ENCODE results near the gene KCNH1. TPM values are rescaled to one million over a fixed set of nuclear protein-coding genes. Genes with fewer than 3 reads are reported as not detected.

The KCNH1 gene
- total and polyA plus RNA-seq, 8 donors = 0.04 to 0.54 (median 0.13) TPM

GRCh38 chr1:210657806-210658205 lies 476.1 kb downstream of the KCNH1 start:
- H3K36me3 ChIP-seq = no peaks in the 10 kb centered on the region
- no peak overlapping the region for H3K27ac ChIP-seq
- no peaks in the 10 kb centered on the region for H3K4me1 ChIP-seq
- no peaks in the 10 kb centered on the region for H3K27me3 ChIP-seq
- intact Hi-C loops (cut with DNase I) = no loop called here
- H3K4me3 ChIP-seq = no peak overlapping the region
- DNase-seq (no peak), ATAC-seq (no peak)
- no peaks in the 10 kb centered on the region for H3K9me3 ChIP-seq
- TF ChIP-seq CTCF (IDR thresholded peaks at IDR 0.05) = no peak

GRCh38 chr1:210655511-210655910 lies 478.4 kb downstream of the KCNH1 start:
- ATAC-seq = no peak
- H3K4me3 ChIP-seq = no peak overlapping the region
- no peak for TF ChIP-seq CTCF (IDR thresholded peaks at IDR 0.05)

GRCh38 chr1:210654176-210654981 lies 479.6 kb downstream of the KCNH1 start:
- no peaks in the 10 kb centered on the region for H3K4me1 ChIP-seq
- H3K9me3 ChIP-seq = no peaks in the 10 kb centered on the region
- DNase-seq (no peak), ATAC-seq (no peak)
- intact Hi-C loops (cut with DNase I) = no loop called here
- no peak overlapping the region for H3K4me3 ChIP-seq
- H3K36me3 ChIP-seq = no peaks in the 10 kb centered on the region
- TF ChIP-seq CTCF (IDR thresholded peaks at IDR 0.05) = no peak
- no peak overlapping the region for H3K27ac ChIP-seq
- no peaks in the 10 kb centered on the region for H3K27me3 ChIP-seq

More at GRCh38 chr1:210655511-210655910, 478.4 kb downstream of the KCNH1 start:
- no peaks in the 10 kb centered on the region for H3K27me3 ChIP-seq
- H3K36me3 ChIP-seq = no peaks in the 10 kb centered on the region
- no peaks in the 10 kb centered on the region for H3K9me3 ChIP-seq
- no peak overlapping the region for H3K27ac ChIP-seq
- DNase-seq = no peak
- no peaks in the 10 kb centered on the region for H3K4me1 ChIP-seq
- intact Hi-C loops (cut with DNase I) = no loop called here

- no peaks in the 10 kb centered on the region for H3K9me3 ChIP-seq
- no peaks in the 10 kb centered on the region for H3K4me1 ChIP-seq
- no peaks in the 10 kb centered on the region for H3K27me3 ChIP-seq
- DNase-seq (no peak), ATAC-seq (peak; percentile 64)
- no peak for TF ChIP-seq CTCF (IDR thresholded peaks at IDR 0.05)
- intact Hi-C loops (cut with DNase I) = no loop called here
- H3K27ac ChIP-seq = no peak overlapping the region
- H3K36me3 ChIP-seq = no peaks in the 10 kb centered on the region
- no peak overlapping the region for H3K4me3 ChIP-seq
Observed at GRCh38 chr1:210653771-210654170, 480.2 kb downstream of the KCNH1 start.

- TF ChIP-seq CTCF (IDR thresholded peaks at IDR 0.05) = no peak
- intact Hi-C loops (cut with DNase I) = no loop called here
- H3K36me3 ChIP-seq = no peaks in the 10 kb centered on the region
- no peak overlapping the region for H3K4me3 ChIP-seq
- DNase-seq = no peak
- H3K27ac ChIP-seq = no peak overlapping the region
- ATAC-seq = no peak
- no peaks in the 10 kb centered on the region for H3K9me3 ChIP-seq
- no peaks in the 10 kb centered on the region for H3K4me1 ChIP-seq
- H3K27me3 ChIP-seq = no peaks in the 10 kb centered on the region
Observed at GRCh38 chr1:210652329-210652954, 481.5 kb downstream of the KCNH1 start.
